NOMO-1 treated with DMSO at 0.1 percent for 48 hours (cell line): Measurements from ENCODE around the gene OR2M7.
"Not testable (repeated sequence)": the region's sequence is repeated elsewhere in the genome, so short reads cannot be mapped to it uniquely, and the experiment has no call there.

Experiments
- DNase-seq: peaks from one replicate; lab custom pipeline; 2025; ENCODE audit not compliant: unreplicated experiment; lab: John Stamatoyannopoulos, UW

The OR2M7 gene, protein sequence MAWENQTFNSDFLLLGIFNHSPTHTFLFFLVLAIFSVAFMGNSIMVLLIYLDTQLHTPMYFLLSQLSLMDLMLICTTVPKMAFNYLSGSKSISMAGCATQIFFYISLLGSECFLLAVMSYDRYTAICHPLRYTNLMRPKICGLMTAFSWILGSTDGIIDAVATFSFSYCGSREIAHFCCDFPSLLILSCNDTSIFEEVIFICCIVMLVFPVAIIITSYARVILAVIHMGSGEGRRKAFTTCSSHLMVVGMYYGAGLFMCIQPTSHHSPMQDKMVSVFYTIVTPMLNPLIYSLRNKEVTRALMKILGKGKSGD

DNA sequence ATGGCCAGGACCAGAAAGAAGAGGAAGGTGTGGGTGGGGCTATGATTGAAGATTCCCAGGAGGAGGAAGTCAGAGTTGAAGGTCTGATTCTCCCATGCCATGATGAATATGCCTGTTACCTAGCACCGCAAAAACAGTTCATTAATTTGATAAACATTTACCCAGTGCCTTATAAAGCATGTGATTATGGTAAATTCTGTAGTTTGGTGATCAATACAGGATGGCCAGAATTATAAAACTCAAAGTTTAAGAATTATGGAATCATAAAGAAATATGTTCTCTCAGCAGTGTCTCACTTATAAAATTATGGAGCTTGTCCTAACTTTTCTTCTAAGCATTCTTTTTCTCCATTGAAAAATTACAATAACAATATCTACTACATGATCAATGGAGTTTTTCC is at the start of gene OR2M7:
TSS of gene OR2M7 (minus strand) at position 101 of the 400 bp plus-strand sequence. CDS start at position 101, 0 bp downstream.
- DNase-seq, result no peak

DNA sequence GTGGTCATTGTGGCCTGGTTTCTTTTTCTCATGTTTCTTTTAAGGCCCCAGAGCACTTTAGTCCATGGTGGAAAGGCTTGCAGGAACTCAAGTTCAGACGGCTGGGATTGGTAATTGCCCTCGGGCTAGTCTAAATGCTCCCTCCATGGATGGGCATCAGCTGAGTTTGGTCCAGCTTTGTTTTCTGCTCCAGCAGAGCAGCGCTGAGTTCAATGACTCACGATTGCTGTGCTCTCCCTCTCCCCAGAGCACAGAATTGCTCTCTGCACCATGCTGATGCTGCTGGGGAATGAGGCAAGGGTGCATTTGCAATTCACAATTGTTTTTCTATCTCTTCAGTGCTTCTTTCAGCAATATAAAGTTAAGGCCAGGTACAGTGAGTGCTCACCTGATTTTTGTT is 49.4 kb upstream of the OR2M7 start:
- no peak for DNase-seq

DNA sequence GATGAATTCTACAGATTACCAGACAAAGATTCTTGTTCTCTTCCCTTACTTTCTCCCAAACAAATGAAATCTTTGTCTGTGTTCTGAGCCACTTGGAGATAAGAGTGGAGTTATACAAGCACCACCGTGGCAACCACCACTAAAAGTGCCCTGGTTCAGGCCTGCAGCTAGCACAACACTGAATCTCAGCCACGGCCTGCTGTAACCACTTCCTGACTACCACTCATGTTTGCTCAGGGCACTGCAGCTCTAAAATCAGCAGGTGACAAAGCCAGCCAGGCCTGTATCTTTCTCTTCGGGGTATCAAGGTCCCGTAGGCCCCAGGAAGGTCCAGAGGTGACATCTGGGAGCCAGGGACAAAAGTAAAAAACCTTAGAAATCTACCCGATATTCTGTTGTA is 48.0 kb upstream of the OR2M7 start:
- no peak for DNase-seq

DNA sequence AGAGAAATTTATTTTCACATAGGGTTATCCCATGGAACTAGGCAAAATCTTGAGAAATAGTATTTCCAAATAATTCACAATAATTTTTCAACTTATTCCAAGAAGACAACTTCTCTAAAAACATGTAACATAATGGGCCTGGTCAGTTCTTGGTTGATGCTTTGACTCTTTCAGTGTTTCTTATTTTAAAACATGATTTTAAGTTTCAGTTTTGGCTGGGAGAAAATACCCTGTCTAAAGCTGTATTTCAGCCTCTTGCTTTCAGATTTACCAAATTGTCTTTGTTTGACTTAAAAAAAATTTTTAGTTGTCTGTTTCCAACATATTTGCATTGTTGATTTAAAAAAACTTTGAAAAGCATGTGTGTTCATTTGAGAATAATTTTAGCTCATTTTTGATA is 42.2 kb upstream of the OR2M7 start:
- DNase-seq, result no peak

DNA sequence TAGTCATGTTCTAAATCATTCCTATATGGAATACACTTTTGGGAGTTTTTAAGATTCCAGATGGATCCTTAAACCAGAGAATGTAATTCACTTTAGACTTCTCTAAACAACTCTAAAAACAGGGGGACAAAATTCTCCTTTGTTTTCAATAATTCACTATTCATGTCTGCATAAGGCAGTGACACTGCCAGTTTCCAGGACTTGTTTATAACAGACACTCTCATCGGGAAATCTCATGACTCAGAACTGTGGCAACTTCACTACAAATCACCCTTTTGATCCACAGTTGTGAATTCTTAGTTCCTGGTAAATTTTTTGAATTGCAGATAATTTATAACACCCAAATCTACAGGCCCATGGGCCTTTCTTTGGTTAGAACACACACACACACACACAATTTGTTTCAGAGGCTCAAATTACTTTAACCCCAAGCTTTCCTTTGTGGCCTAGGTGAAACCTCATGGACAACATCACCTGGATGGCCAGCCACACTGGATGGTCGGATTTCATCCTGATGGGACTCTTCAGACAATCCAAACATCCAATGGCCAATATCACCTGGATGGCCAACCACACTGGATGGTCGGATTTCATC is 36.9 kb upstream of the OR2M7 start, which contains the start of gene OR2T4:
TSS of gene OR2T4 (plus strand) at position 545 of the 595 bp plus-strand sequence. CDS start at position 545, 0 bp downstream.
- DNase-seq, result no peak

DNA sequence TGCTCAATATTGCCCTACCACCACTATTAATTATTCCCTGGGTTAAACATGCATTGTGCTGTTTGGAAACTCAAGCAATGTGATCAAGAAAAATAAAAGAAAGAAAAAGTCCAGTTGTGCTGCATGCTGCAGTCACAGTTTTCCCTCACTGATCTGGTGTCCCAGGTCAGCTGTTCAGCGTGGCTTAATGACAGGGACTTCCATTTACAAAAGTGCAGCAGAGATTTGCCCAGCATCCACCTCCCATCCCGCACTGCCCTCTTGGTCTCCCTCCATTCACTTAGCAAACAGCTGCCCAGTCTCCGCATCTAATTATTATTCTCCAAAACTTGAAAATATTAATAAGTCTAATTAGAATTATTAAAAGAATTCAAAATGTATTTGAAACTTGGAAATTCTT is 35.0 kb upstream of the OR2M7 start:
- DNase-seq, result no peak

DNA sequence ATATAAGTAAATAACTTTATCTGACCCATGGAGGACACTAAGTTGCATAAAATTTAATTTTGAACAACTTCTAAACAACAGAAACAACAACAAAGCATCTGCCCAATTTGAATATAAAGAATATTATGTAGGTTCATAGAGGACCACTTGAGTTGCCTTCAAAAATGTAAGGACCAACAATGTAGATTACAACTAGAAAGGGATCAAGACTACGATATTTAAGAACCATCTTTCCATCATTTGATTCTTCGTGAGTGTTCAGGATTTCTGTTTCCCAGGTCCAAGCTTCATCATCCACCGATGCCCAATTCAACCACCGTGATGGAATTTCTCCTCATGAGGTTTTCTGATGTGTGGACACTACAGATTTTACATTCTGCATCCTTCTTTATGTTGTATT is 24.1 kb upstream of the OR2M7 start, which contains the start of gene OR14C36:
TSS of gene OR14C36 (plus strand) at position 301 of the 400 bp plus-strand sequence. CDS start at position 301, 0 bp downstream.
- DNase-seq, result no peak

DNA sequence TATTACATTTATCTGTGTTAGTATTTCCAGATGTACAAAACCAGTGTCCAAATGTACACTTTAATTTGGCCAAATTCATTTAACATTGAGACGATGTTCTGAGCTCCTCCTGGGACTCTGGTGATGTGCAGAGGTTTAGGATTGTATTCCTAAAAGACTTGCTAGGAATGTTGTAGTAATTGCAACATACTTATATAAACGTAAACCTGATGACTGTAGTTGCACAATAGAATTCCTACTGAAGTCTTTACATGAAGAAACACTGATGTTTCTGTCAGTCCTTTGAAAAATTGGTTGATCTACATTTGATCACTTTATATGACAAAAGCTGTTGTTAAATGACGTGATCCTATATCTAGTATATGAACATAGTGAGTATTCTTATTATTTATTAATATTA is 19.1 kb upstream of the OR2M7 start:
- no peak for DNase-seq

DNA sequence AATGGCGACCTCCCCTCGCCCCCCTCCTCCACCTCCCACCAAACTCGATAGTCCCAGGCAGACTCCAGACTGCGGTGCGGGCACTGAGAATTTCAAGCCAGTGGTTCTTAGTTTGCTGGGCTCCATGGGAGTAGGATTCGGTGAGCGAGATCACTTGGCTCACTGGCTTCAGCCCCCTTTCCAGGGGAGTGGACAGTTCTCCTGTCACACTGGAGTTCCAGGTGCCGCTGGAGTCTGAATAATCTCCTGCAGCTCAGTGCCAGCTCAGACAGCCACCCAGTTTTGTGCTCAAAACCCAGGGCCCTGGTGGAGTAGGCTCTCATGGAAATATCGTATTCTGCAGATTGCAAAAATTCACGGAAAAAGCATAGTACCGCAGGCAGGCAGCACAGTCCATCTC is 7.6 kb downstream of the OR2M7 start:
- DNase-seq, result no peak

DNA sequence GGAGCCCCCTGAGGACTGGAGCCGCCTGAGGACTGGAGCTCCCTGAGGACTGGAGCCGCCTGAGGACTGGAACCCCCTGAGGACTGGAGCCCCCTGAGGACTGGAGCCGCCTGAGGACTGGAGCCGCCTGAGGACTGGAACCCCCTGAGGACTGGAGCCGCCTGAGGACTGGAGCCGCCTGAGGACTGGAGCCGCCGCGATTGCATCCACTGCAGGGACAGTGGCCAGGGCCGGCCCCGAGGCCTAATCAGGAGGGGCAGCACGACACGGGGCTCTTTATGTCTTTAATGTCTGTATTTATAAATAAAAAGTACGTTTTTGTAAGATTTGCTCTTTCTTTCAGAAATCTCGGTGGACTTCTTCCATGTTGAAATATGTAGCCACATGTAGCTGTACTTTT is 17.6 kb downstream of the OR2M7 start:
- DNase-seq, result not testable (repeated sequence)

DNA sequence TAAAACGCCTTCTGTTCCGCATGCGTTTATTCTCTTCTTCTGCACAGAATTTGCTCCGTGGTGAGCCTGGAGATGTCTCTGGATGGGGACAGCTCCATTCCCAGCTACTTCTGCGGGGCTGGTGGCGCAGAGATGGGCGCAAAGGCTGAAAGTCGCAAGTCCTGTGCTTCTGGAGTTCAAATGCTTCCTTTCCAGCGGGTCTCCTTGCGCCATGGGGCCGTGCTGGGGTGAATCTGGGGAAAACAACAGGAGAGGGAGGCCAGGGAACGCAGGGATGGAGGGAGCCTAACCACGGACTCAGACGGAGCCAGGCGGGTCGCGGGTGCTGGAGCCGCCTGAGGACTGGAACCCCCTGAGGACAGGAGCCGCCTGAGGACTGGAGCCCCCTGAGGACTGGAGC is 18.3 kb downstream of the OR2M7 start:
- no peak for DNase-seq

DNA sequence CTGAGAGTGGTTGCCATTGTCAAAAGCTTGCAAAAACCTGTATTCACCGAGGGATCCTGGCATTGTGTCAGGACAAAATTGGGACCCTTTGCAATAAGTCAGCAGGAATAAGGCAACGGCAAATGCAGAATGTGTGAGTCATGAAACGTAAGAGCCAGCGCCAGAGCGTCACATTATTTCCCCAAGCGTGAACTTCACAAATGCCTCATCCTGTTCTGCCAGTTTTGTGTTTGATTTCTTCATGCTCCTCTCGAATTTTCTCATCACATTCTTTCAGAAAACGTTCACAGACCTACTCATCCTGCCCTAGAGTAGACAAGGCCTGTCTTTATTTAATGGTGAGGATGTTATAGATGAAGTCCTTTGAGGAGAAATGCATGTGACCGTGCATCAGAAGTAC is 18.7 kb downstream of the OR2M7 start:
- DNase-seq, result not testable (repeated sequence)

DNA sequence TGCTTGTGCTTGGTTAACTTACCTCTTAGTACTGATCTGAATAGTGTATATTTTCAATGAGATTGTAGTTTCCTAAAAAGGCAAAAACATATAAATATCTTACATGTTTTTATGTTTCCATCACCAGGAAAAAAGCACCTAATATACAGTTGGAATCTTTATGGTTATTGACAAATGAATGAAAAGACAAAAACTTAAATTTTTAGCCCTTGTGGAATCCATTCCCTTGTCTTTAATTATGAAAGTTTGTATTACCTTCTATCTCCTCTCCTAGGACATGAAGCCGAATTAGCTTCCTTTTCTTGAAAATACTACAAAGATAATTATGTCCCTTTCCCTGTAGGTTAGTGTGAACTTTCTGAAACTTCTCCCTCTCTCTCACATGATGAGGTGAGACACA is 21.0 kb downstream of the OR2M7 start, which contains the start of gene OR2T12:
TSS of gene OR2T12 (minus strand) at position 101 of the 400 bp plus-strand sequence. CDS start 7,846 bp downstream, outside the sequence.
- no peak for DNase-seq

DNA sequence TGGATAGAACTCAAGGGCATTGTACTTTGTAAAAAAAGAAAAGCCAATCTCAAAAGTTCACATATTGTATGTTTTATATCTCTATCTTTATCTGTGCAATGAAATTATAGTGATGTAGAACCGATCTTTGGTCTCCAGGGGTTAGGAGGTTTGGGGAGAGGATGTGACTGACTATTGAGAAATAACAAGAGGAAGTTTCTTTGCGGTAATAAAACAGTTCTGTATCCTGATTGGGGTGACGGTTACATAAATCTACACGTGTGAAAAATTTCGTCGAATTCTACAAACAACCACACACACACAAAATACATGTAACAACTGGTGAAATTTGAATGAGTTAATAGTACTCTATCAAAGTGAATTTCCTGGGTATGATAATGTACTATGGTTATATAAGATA is 36.0 kb downstream of the OR2M7 start:
- DNase-seq, result peak; percentile 78

DNA sequence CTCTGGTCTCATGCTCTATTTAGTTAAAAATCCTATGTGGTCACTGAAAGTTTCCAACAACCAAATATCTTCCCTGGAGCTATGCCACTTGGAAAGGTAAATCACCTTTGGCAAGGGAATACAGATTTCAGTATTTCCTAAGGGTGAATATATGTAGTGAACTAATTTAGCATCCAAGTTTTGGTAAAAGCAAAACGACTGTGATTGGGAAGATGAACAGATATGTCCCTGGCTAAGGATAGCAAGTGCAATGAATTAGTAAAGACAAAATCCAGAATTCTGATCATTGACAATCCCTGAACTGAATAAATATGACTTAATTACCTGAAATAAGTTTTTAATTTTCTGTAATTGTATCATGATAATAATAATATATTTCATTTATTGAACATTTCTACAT is 46.5 kb downstream of the OR2M7 start, which contains the start of gene OR2T33:
TSS of gene OR2T33 (minus strand) at position 101 of the 400 bp plus-strand sequence. CDS start 4,162 bp downstream, outside the sequence.
- DNase-seq, result no peak
